Colonic mucosa (tissue), 4 donors: ENCODE measurements around the gene CFAP54. TPM values are rescaled to one million over a fixed set of nuclear protein-coding genes. Genes with fewer than 3 reads are reported as not detected.

ENCODE experiments used
- DNase-seq: peaks from one replicate; pipeline ENCODE4 v3.0.0-alpha.2; 2020
- H3K27ac ChIP-seq: fragments of 200-600 bp; one replicate; pipeline ENCODE4 v1.8.0; 2021
- H3K27me3 ChIP-seq: fragments of 200-600 bp; one replicate; pipeline ENCODE4 v1.8.0; 2021
- H3K36me3 ChIP-seq: fragments of 200-600 bp; one replicate; pipeline ENCODE4 v1.8.0; 2021
- H3K4me1 ChIP-seq: fragments of 200-600 bp; one replicate; pipeline ENCODE4 v1.8.0; 2021; ENCODE audit warnings: mild to moderate bottlenecking
- H3K4me3 ChIP-seq: fragments of 200-600 bp; one replicate; pipeline ENCODE4 v1.8.0; 2021
- H3K9ac ChIP-seq, 2 donors: one replicate each; pipeline ENCODE4 v1.7.0; 2013; ENCODE audit warnings: control low read depth in 2 of 2, low read depth in 2 of 2, low read length in 2 of 2
- H3K9me3 ChIP-seq: fragments of 200-600 bp; one replicate; pipeline ENCODE4 v1.8.0; 2021
- CTCF ChIP-seq: fragments of 200-600 bp; IDR thresholded peaks from one replicate; pipeline ENCODE4 v1.8.0; 2022; ENCODE audit warnings: antibody characterized with exemption, mild to moderate bottlenecking
- intact Hi-C: fragments of 100-400 bp; cut with DNase I; formaldehyde crosslinking; loops from one replicate; pipeline ENCODE4 v1.14.1; 2022
- total RNA-seq, 2 donors: library from RNA; stranded (reverse); fragmentation: NEBNext Ultra II Directional in 1 of 2; extraction: Animal tissue kit (Norgen Biotek cat#: 25700) in 1 of 2; gene quantifications; one replicate each; pipeline ENCODE4 v1.2.1, GENCODE V29; 2021
- donor health status: healthy.
- donor health status: DM: no; HTN: no; CAD: no.
- donor health status: DM: no; HTN: no; CAD: no.

The CFAP54 gene
- total RNA-seq, 2 donors from 2014 or later: 0.32 TPM

GRCh38 chr12:96701856-96702255 lies 212.5 kb downstream of the CFAP54 start:
- no peaks in the 10 kb centered on the region for H3K9me3 ChIP-seq
- H3K27me3 ChIP-seq: no peaks in the 10 kb centered on the region
- TF ChIP-seq CTCF: no peak
- H3K4me3 ChIP-seq: no peak overlapping the region
- DNase-seq: no peak
- no peaks in the 10 kb centered on the region for H3K4me1 ChIP-seq
- H3K9ac ChIP-seq: no peak overlapping the region
- intact Hi-C loops: no loop called here
- no peaks in the 10 kb centered on the region for H3K36me3 ChIP-seq
- H3K27ac ChIP-seq: no peak overlapping the region

GRCh38 chr12:96710127-96710745 lies 220.9 kb downstream of the CFAP54 start:
- DNase-seq: no peak
- Histone ChIP-seq H3K9me3 (no peaks in the 10 kb centered on the region), H3K9ac (no peak overlapping the region), H3K27ac (no peak overlapping the region), H3K27me3 (no peaks in the 10 kb centered on the region), H3K4me3 (no peak overlapping the region), H3K4me1 (no peaks in the 10 kb centered on the region), H3K36me3 (no peaks in the 10 kb centered on the region)
- no peak for TF ChIP-seq CTCF
- intact Hi-C loops: no loop called here

GRCh38 chr12:96711364-96711763 lies 222.0 kb downstream of the CFAP54 start:
- intact Hi-C loops: no loop called here

GRCh38 chr12:96714199-96714598 lies 224.8 kb downstream of the CFAP54 start:
- no peak overlapping the region for H3K4me3 ChIP-seq
- no peak overlapping the region for H3K9ac ChIP-seq
- H3K9me3 ChIP-seq: no peaks in the 10 kb centered on the region
- no peaks in the 10 kb centered on the region for H3K4me1 ChIP-seq
- intact Hi-C loops: no loop called here
- DNase-seq: no peak
- H3K27me3 ChIP-seq: no peaks in the 10 kb centered on the region
- no peak for TF ChIP-seq CTCF
- H3K27ac ChIP-seq: no peak overlapping the region
- no peaks in the 10 kb centered on the region for H3K36me3 ChIP-seq

More at GRCh38 chr12:96711364-96711763, 222.0 kb downstream of the CFAP54 start:
- H3K4me3 ChIP-seq: no peak overlapping the region
- TF ChIP-seq CTCF: no peak
- H3K4me1 ChIP-seq: no peaks in the 10 kb centered on the region
- no peaks in the 10 kb centered on the region for H3K27me3 ChIP-seq
- no peak for DNase-seq
- no peaks in the 10 kb centered on the region for H3K9me3 ChIP-seq
- no peak overlapping the region for H3K9ac ChIP-seq
- no peak overlapping the region for H3K27ac ChIP-seq
- no peaks in the 10 kb centered on the region for H3K36me3 ChIP-seq

- Histone ChIP-seq H3K9ac (peak overlapping the region in 1 of 2 donors; percentile 40), H3K4me3 (peak overlapping the region; percentile 19), H3K4me1 (no peaks in the 10 kb centered on the region), H3K9me3 (no peaks in the 10 kb centered on the region), H3K36me3 (no peaks in the 10 kb centered on the region), H3K27me3 (no peaks in the 10 kb centered on the region), H3K27ac (peak overlapping the region; percentile 45)
- DNase-seq: peak; percentile 21
- intact Hi-C loops: no loop called here
- TF ChIP-seq CTCF: no peak
Observed at GRCh38 chr12:96719660-96720362, 230.4 kb downstream of the CFAP54 start.
